Measurements from ENCODE around the gene KRTAP5-4. TPM values are rescaled to one million over a fixed set of nuclear protein-coding genes. Genes with fewer than 3 reads are reported as not detected.
"Not testable (repeated sequence)": the region's sequence is repeated elsewhere in the genome, so short reads cannot be mapped to it uniquely, and the experiment has no call there.

Gene KRTAP5-4
- total RNA-seq, 1 experiment from 2014 or later = not detected

- Histone ChIP-seq H3K4me1 (ENCODE audit: low read length) (peaks cover 12% of the 10 kb centered on the region), H3K4me2 (ENCODE audit: low read depth, low read length, poor library complexity, severe bottlenecking) (peak overlapping the region; percentile 32), H3K9ac (ENCODE audit: low read length) (peak overlapping the region; percentile 43; the same call in 1 of the 2 replicates), H3K4me3 (ENCODE audit: low read length) (peak overlapping the region; percentile 43; the same call in 1 of the 2 replicates)
- H3K79me2 ChIP-seq (ENCODE audit: low read length); DNase-seq; H3K27ac ChIP-seq (ENCODE audit: low read length); H3K27me3 ChIP-seq (ENCODE audit: low read length); H3K9me2 ChIP-seq (replicated peaks; ENCODE audit: insufficient read depth, low read length); H3K36me3 ChIP-seq (ENCODE audit: insufficient read depth, low read length); H4K20me1 ChIP-seq (ENCODE audit: insufficient read depth, low read depth, low read length); H3K9me3 ChIP-seq (ENCODE audit: low read length); H2AFZ ChIP-seq (ENCODE audit: low read length): not testable (repeated sequence)
Measured at GRCh38 chr11:1605923-1606322, 16.0 kb downstream of the KRTAP5-4 start.

DNA sequence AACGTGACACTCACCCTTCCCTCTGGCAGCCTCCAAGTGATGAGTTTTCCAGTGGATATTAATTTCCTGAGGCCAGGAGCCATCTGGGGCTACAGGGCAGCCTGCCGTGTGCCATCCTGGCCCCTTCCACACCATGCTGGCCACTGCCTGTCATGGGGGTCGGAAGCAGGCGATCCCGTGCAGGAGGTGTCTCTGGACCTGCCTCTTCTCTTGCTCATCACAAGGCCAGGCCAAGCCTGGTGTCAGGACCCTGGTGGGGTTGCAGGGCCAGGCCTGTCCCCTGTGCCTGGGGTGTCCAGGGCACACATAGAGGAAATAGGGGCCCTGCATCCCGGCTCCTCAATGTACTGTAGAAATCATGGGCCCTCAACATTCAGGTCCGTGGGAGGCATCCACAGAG lies 17.2 kb downstream of the KRTAP5-4 start:
- DNase-seq = no peak
- no peak overlapping the region for H3K4me3 ChIP-seq (ENCODE audit: low read length)
- H3K9ac ChIP-seq (ENCODE audit: low read length) = no peak overlapping the region
- no peak overlapping the region for H2AFZ ChIP-seq (ENCODE audit: low read length)
- no peak overlapping the region for H3K27ac ChIP-seq (ENCODE audit: low read length)
- peaks cover 17% of the 10 kb centered on the region for H3K4me1 ChIP-seq (ENCODE audit: low read length)
- no peak overlapping the region for H3K4me2 ChIP-seq (ENCODE audit: low read depth, low read length, poor library complexity, severe bottlenecking)
- no peaks in the 10 kb centered on the region for H3K36me3 ChIP-seq (ENCODE audit: insufficient read depth, low read length)
- no peaks in the 10 kb centered on the region for H3K9me3 ChIP-seq (ENCODE audit: low read length)
- no peaks in the 10 kb centered on the region for H3K9me2 ChIP-seq (replicated peaks; ENCODE audit: insufficient read depth, low read length)
- H3K79me2 ChIP-seq (ENCODE audit: low read length) = no peaks in the 10 kb centered on the region
- H4K20me1 ChIP-seq (ENCODE audit: insufficient read depth, low read depth, low read length) = no peaks in the 10 kb centered on the region
- no peaks in the 10 kb centered on the region for H3K27me3 ChIP-seq (ENCODE audit: low read length)

GRCh38 chr11:1604181-1604580 lies 17.8 kb downstream of the KRTAP5-4 start:
- Histone ChIP-seq H3K27me3 (ENCODE audit: low read length) (no peaks in the 10 kb centered on the region), H4K20me1 (ENCODE audit: insufficient read depth, low read depth, low read length) (no peaks in the 10 kb centered on the region), H3K27ac (ENCODE audit: low read length) (no peak overlapping the region), H2AFZ (ENCODE audit: low read length) (no peak overlapping the region), H3K9me3 (ENCODE audit: low read length) (no peaks in the 10 kb centered on the region), H3K4me2 (ENCODE audit: low read depth, low read length, poor library complexity, severe bottlenecking) (no peak overlapping the region), H3K79me2 (ENCODE audit: low read length) (no peaks in the 10 kb centered on the region), H3K9ac (ENCODE audit: low read length) (no peak overlapping the region), H3K4me3 (ENCODE audit: low read length) (no peak overlapping the region), H3K36me3 (ENCODE audit: insufficient read depth, low read length) (no peaks in the 10 kb centered on the region), H3K9me2 (replicated peaks; ENCODE audit: insufficient read depth, low read length) (no peaks in the 10 kb centered on the region), H3K4me1 (ENCODE audit: low read length) (peaks cover 17% of the 10 kb centered on the region)
- no peak for DNase-seq

- Histone ChIP-seq H2AFZ (ENCODE audit: low read length) (no peak overlapping the region), H3K4me1 (ENCODE audit: low read length) (peaks cover 17% of the 10 kb centered on the region), H3K9me3 (ENCODE audit: low read length) (no peaks in the 10 kb centered on the region), H3K4me3 (ENCODE audit: low read length) (no peak overlapping the region), H3K79me2 (ENCODE audit: low read length) (no peaks in the 10 kb centered on the region), H3K9me2 (replicated peaks; ENCODE audit: insufficient read depth, low read length) (no peaks in the 10 kb centered on the region), H3K4me2 (ENCODE audit: low read depth, low read length, poor library complexity, severe bottlenecking) (no peak overlapping the region), H3K36me3 (ENCODE audit: insufficient read depth, low read length) (no peaks in the 10 kb centered on the region), H3K27ac (ENCODE audit: low read length) (no peak overlapping the region), H4K20me1 (ENCODE audit: insufficient read depth, low read depth, low read length) (no peaks in the 10 kb centered on the region), H3K27me3 (ENCODE audit: low read length) (no peaks in the 10 kb centered on the region), H3K9ac (ENCODE audit: low read length) (no peak overlapping the region)
- no peak for DNase-seq
Measured at GRCh38 chr11:1603629-1604028, 18.3 kb downstream of the KRTAP5-4 start.

- peak; percentile 48 for DNase-seq
- not testable (repeated sequence) for H3K9me2 ChIP-seq (replicated peaks; ENCODE audit: insufficient read depth, low read length); H3K27me3 ChIP-seq (ENCODE audit: low read length); H2AFZ ChIP-seq (ENCODE audit: low read length); H3K4me3 ChIP-seq (ENCODE audit: low read length); H3K27ac ChIP-seq (ENCODE audit: low read length); H3K9me3 ChIP-seq (ENCODE audit: low read length); H4K20me1 ChIP-seq (ENCODE audit: insufficient read depth, low read depth, low read length); H3K79me2 ChIP-seq (ENCODE audit: low read length); H3K9ac ChIP-seq (ENCODE audit: low read length); H3K36me3 ChIP-seq (ENCODE audit: insufficient read depth, low read length)
- Histone ChIP-seq H3K4me1 (ENCODE audit: low read length) (peaks cover 17% of the 10 kb centered on the region), H3K4me2 (ENCODE audit: low read depth, low read length, poor library complexity, severe bottlenecking) (peak overlapping the region; percentile 29)
Measured at GRCh38 chr11:1601663-1602062, 20.3 kb downstream of the KRTAP5-4 start.

DNA sequence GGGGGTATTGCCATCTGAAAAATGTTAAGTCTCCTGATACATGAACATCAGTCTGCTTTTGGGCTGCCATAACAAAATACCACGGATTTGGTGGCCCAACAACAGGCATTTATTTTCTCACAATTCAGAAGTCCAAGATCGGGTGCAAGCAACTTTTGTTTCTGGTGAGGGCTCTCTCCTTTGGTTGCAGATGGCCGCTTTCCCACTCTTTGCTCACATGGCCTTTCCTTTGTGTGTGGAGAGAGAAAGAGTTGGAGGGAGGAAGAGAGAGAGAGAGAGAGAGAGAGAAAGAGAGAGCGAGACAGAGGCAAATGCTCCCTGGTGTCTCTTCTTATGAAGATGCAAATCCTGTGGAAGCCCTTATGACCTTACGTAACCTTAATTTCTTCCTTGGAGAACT lies 21.3 kb downstream of the KRTAP5-4 start:
- Histone ChIP-seq H4K20me1 (ENCODE audit: insufficient read depth, low read depth, low read length) (no peaks in the 10 kb centered on the region), H3K79me2 (ENCODE audit: low read length) (no peaks in the 10 kb centered on the region), H3K4me3 (ENCODE audit: low read length) (no peak overlapping the region), H3K9ac (ENCODE audit: low read length) (no peak overlapping the region), H3K9me3 (ENCODE audit: low read length) (no peaks in the 10 kb centered on the region), H3K27me3 (ENCODE audit: low read length) (no peaks in the 10 kb centered on the region), H3K27ac (ENCODE audit: low read length) (no peak overlapping the region), H3K9me2 (replicated peaks; ENCODE audit: insufficient read depth, low read length) (no peaks in the 10 kb centered on the region), H3K36me3 (ENCODE audit: insufficient read depth, low read length) (no peaks in the 10 kb centered on the region), H2AFZ (ENCODE audit: low read length) (no peak overlapping the region), H3K4me1 (ENCODE audit: low read length) (peaks cover 17% of the 10 kb centered on the region), H3K4me2 (ENCODE audit: low read depth, low read length, poor library complexity, severe bottlenecking) (no peak overlapping the region)
- DNase-seq = no peak

GRCh38 chr11:1598816-1599215 lies 23.1 kb downstream of the KRTAP5-4 start:
- H3K4me2 ChIP-seq (ENCODE audit: low read depth, low read length, poor library complexity, severe bottlenecking) = no peak overlapping the region
- H2AFZ ChIP-seq (ENCODE audit: low read length) = no peak overlapping the region

GRCh38 chr11:1598406-1598805 lies 23.5 kb downstream of the KRTAP5-4 start:
- H3K4me2 ChIP-seq (ENCODE audit: low read depth, low read length, poor library complexity, severe bottlenecking); H3K9ac ChIP-seq (ENCODE audit: low read length); DNase-seq; H3K36me3 ChIP-seq (ENCODE audit: insufficient read depth, low read length); H3K9me2 ChIP-seq (replicated peaks; ENCODE audit: insufficient read depth, low read length); H4K20me1 ChIP-seq (ENCODE audit: insufficient read depth, low read depth, low read length); H3K79me2 ChIP-seq (ENCODE audit: low read length); H3K4me3 ChIP-seq (ENCODE audit: low read length); H3K27me3 ChIP-seq (ENCODE audit: low read length); H3K9me3 ChIP-seq (ENCODE audit: low read length); H3K27ac ChIP-seq (ENCODE audit: low read length); H2AFZ ChIP-seq (ENCODE audit: low read length): not testable (repeated sequence)
- H3K4me1 ChIP-seq (ENCODE audit: low read length) = peaks cover 17% of the 10 kb centered on the region

More at GRCh38 chr11:1598816-1599215, 23.1 kb downstream of the KRTAP5-4 start:
- no peaks in the 10 kb centered on the region for H3K36me3 ChIP-seq (ENCODE audit: insufficient read depth, low read length)
- H3K4me3 ChIP-seq (ENCODE audit: low read length) = no peak overlapping the region
- DNase-seq = no peak
- H3K9me3 ChIP-seq (ENCODE audit: low read length) = no peaks in the 10 kb centered on the region
- no peaks in the 10 kb centered on the region for H4K20me1 ChIP-seq (ENCODE audit: insufficient read depth, low read depth, low read length)
- no peaks in the 10 kb centered on the region for H3K9me2 ChIP-seq (replicated peaks; ENCODE audit: insufficient read depth, low read length)
- no peak overlapping the region for H3K9ac ChIP-seq (ENCODE audit: low read length)
- H3K27me3 ChIP-seq (ENCODE audit: low read length) = no peaks in the 10 kb centered on the region
- H3K4me1 ChIP-seq (ENCODE audit: low read length) = peaks cover 17% of the 10 kb centered on the region
- H3K27ac ChIP-seq (ENCODE audit: low read length) = no peak overlapping the region
- H3K79me2 ChIP-seq (ENCODE audit: low read length) = no peaks in the 10 kb centered on the region

DNA sequence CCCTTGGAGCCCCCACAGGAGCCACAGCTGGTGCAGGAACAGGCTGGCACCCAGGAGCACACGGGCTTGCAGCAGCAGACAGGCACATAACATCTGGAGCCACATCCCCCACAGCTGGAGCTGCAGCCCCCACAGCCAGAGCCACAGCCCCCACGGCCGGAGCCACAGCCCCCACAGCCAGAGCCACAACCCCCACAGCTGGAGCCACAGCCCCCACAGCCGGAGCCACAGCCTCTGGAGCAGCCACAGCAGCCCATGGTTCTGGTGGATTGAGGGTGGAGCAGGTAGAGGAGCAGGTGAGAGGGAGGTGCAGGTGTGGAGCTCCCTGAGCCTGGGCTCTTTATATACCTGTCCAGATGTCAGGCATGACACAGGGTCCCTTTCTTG lies 24.0 kb downstream of the KRTAP5-4 start, which contains the start of gene KRTAP5-2:
Gene KRTAP5-2, minus strand, starts transcription at position 301 of the 387 bp plus-strand sequence. Its CDS starts 44 bp downstream, at position 257.
- Histone ChIP-seq H3K27ac (ENCODE audit: low read length) (no peak within 1 kb of the TSS), H3K4me2 (ENCODE audit: low read depth, low read length, poor library complexity, severe bottlenecking) (no peak within 1 kb of the TSS), H3K9me3 (ENCODE audit: low read length) (no peaks in the 10 kb centered on the region)

More for the DNA sequence above, 24.0 kb downstream of the KRTAP5-4 start, which contains the start of gene KRTAP5-2:
- Histone ChIP-seq H4K20me1 (ENCODE audit: insufficient read depth, low read depth, low read length) (no peaks in the 10 kb centered on the region), H3K79me2 (ENCODE audit: low read length) (no peaks in the 10 kb centered on the region), H3K4me3 (ENCODE audit: low read length) (no peak within 1 kb of the TSS), H3K9ac (ENCODE audit: low read length) (no peak within 1 kb of the TSS), H3K9me2 (replicated peaks; ENCODE audit: insufficient read depth, low read length) (no peaks in the 10 kb centered on the region), H3K36me3 (ENCODE audit: insufficient read depth, low read length) (no peaks in the 10 kb centered on the region), H3K4me1 (ENCODE audit: low read length) (peaks cover 17% of the 10 kb centered on the region), H2AFZ (ENCODE audit: low read length) (no peak within 1 kb of the TSS), H3K27me3 (ENCODE audit: low read length) (no peaks in the 10 kb centered on the region)
- no peak for DNase-seq
